CD4-positive, alpha-beta T cell treated with Interleukin-15 for 4 hours (primary cell): Measurements from ENCODE around the gene STOM.
A peak's percentile ranks its signal among the peaks of the same experiment; 100 is the strongest.

Experiments
- DNase-seq: peaks from one replicate; pipeline ENCODE4 v3.0.0-alpha.2; 2020; ENCODE audit warnings: low spot score

Gene STOM

GRCh38 chr9:121322037-121322736 lies 47.9 kb downstream of the STOM start:
- no peak for DNase-seq

GRCh38 chr9:121321016-121321503 lies 49.0 kb downstream of the STOM start:
- peak; percentile 6 for DNase-seq

GRCh38 chr9:121319383-121319780 lies 50.7 kb downstream of the STOM start:
- no peak for DNase-seq

GRCh38 chr9:121318631-121319382 lies 51.2 kb downstream of the STOM start:
- DNase-seq = no peak

GRCh38 chr9:121317737-121318630 lies 52.1 kb downstream of the STOM start:
- DNase-seq = no peak

GRCh38 chr9:121316852-121317373 lies 53.1 kb downstream of the STOM start:
- DNase-seq = no peak

GRCh38 chr9:121316378-121316777 lies 53.7 kb downstream of the STOM start:
- DNase-seq = no peak

- no peak for DNase-seq
Observed at GRCh38 chr9:121313458-121314152, 56.4 kb downstream of the STOM start.

GRCh38 chr9:121312169-121312568 lies 57.9 kb downstream of the STOM start:
- no peak for DNase-seq

GRCh38 chr9:121310571-121310970 lies 59.5 kb downstream of the STOM start:
- DNase-seq = no peak

- no peak for DNase-seq
Observed at GRCh38 chr9:121309833-121310425, 60.1 kb downstream of the STOM start.

GRCh38 chr9:121309171-121309570 lies 60.9 kb downstream of the STOM start:
- DNase-seq = no peak

- DNase-seq = no peak
Observed at GRCh38 chr9:121308765-121309164, 61.3 kb downstream of the STOM start.

GRCh38 chr9:121307976-121308375 lies 62.1 kb downstream of the STOM start:
- DNase-seq = no peak

- no peak for DNase-seq
Observed at GRCh38 chr9:121305269-121305994, 64.6 kb downstream of the STOM start.

GRCh38 chr9:121304707-121305106 lies 65.3 kb downstream of the STOM start:
- DNase-seq = no peak

- no peak for DNase-seq
Observed at GRCh38 chr9:121303456-121304451, 66.3 kb downstream of the STOM start.

- no peak for DNase-seq
Observed at GRCh38 chr9:121302786-121303185, 67.3 kb downstream of the STOM start.

- DNase-seq = no peak
Observed at GRCh38 chr9:121302341-121302740, 67.7 kb downstream of the STOM start.
